ENCODE results near the gene SDK1. TPM values are rescaled to one million over a fixed set of nuclear protein-coding genes. Genes with fewer than 3 reads are reported as not detected.

SDK1 gene
- total RNA-seq, 4 donors from 2014 or later, result 1.2 to 1.8 (median 1.5) TPM

GRCh38 chr7:4124556-4125477 is 823.8 kb downstream of the SDK1 start:
- intact Hi-C loops (cut with DNase I; ENCODE audit: low total_unique reads), result no loop called here
- Histone ChIP-seq H3K36me3 (no peaks in the 10 kb centered on the region), H3K27me3 (no peaks in the 10 kb centered on the region)

GRCh38 chr7:4127909-4128560 is 827.0 kb downstream of the SDK1 start:
- H3K4me1 ChIP-seq, result no peaks in the 10 kb centered on the region
- no peaks in the 10 kb centered on the region for H3K36me3 ChIP-seq
- H3K27me3 ChIP-seq, result no peaks in the 10 kb centered on the region
- no peak overlapping the region for H3K27ac ChIP-seq
- DNase-seq, result no peak
- no peak for ATAC-seq
- TF ChIP-seq POLR2A (IDR thresholded peaks at IDR 0.05) (no peak), CTCF (IDR thresholded peaks at IDR 0.05 in 4 of 5, conservative IDR thresholded peaks at IDR 0.05 in 1 of 5) (no peak)
- H3K4me3 ChIP-seq, result no peak overlapping the region
- in situ Hi-C loops (cut with MboI; ENCODE audit: low sequenced_read_pairs in 4 of 4) (no loop called here), intact Hi-C loops (cut with DNase I; ENCODE audit: low total_unique reads) (no loop called here)
- no peaks in the 10 kb centered on the region for H3K9me3 ChIP-seq

More at GRCh38 chr7:4124556-4125477, 823.8 kb downstream of the SDK1 start:
- H3K4me3 ChIP-seq, result no peak overlapping the region
- ATAC-seq (no peak), DNase-seq (no peak)
- TF ChIP-seq CTCF (IDR thresholded peaks at IDR 0.05 in 4 of 5, conservative IDR thresholded peaks at IDR 0.05 in 1 of 5) (no peak), POLR2A (IDR thresholded peaks at IDR 0.05) (no peak)
- H3K4me1 ChIP-seq, result no peaks in the 10 kb centered on the region
- H3K9me3 ChIP-seq, result no peaks in the 10 kb centered on the region
- in situ Hi-C loops (cut with MboI; ENCODE audit: low sequenced_read_pairs in 4 of 4), result no loop called here
- no peak overlapping the region for H3K27ac ChIP-seq

GRCh38 chr7:4129481-4130122 is 828.5 kb downstream of the SDK1 start:
- in situ Hi-C loops (cut with MboI; ENCODE audit: low sequenced_read_pairs in 4 of 4) (no loop called here), intact Hi-C loops (cut with DNase I; ENCODE audit: low total_unique reads) (no loop called here)
- no peak overlapping the region for H3K4me3 ChIP-seq
- ATAC-seq, result no peak
- H3K36me3 ChIP-seq, result no peaks in the 10 kb centered on the region
- DNase-seq, result no peak
- H3K27me3 ChIP-seq, result no peaks in the 10 kb centered on the region
- H3K27ac ChIP-seq, result no peak overlapping the region
- no peak for TF ChIP-seq CTCF (IDR thresholded peaks at IDR 0.05 in 4 of 5, conservative IDR thresholded peaks at IDR 0.05 in 1 of 5)
- no peaks in the 10 kb centered on the region for H3K9me3 ChIP-seq
- no peaks in the 10 kb centered on the region for H3K4me1 ChIP-seq

GRCh38 chr7:4131063-4131462 is 830.0 kb downstream of the SDK1 start:
- Histone ChIP-seq H3K36me3 (no peaks in the 10 kb centered on the region), H3K27me3 (no peaks in the 10 kb centered on the region), H3K4me1 (no peaks in the 10 kb centered on the region), H3K27ac (no peak overlapping the region), H3K4me3 (no peak overlapping the region), H3K9me3 (no peaks in the 10 kb centered on the region)
- ATAC-seq (no peak), DNase-seq (no peak)
- in situ Hi-C loops (cut with MboI; ENCODE audit: low sequenced_read_pairs in 4 of 4), result no loop called here
- intact Hi-C loops (cut with DNase I; ENCODE audit: low total_unique reads), result no loop called here
- no peak for TF ChIP-seq POLR2A (IDR thresholded peaks at IDR 0.05)
- TF ChIP-seq CTCF (IDR thresholded peaks at IDR 0.05 in 4 of 5, conservative IDR thresholded peaks at IDR 0.05 in 1 of 5), result no peak
